ENCODE results near the gene LIMCH1.

Gene LIMCH1

DNA sequence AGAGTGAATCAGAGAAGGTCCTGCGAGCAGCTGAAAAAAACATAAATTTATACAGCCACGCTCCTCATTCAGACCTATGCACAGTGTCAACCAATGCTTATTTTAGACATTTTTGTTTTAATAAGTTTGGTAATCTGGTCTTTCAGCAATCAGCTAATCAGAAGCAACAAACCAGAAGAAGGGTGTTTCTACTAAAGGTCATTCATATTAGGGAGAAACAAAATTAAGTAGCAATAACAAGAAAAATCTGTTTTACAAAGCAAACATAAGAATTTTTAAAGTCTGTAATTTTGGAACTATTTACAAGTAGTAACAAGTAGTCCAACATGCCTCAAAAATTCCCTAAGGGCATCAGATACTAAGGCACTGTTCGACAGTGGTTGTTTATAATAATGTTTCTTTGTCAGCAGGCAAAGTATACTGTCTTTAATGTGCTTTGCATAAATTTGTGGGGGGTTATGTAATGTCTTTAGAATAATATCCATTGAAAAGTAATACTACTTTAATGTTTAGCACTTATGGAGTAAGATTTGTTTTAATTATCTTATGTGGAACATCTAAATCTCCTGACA is 127.8 kb downstream of the LIMCH1 start:
- Histone ChIP-seq H3K36me3 (ENCODE audit: insufficient read depth, low read length) (no peaks in the 10 kb centered on the region), H3K4me1 (ENCODE audit: control insufficient read depth, insufficient read depth, low read length) (no peaks in the 10 kb centered on the region), H3K4me3 (ENCODE audit: low read length) (no peak overlapping the region), H3K27me3 (ENCODE audit: control insufficient read depth, insufficient read depth, low read length) (no peaks in the 10 kb centered on the region), H3K9ac (ENCODE audit: low read depth, low read length) (no peak overlapping the region), H3K9me3 (replicated peaks; ENCODE audit: low read length) (no peaks in the 10 kb centered on the region), H3K4me2 (ENCODE audit: low read length) (no peak overlapping the region)

DNA sequence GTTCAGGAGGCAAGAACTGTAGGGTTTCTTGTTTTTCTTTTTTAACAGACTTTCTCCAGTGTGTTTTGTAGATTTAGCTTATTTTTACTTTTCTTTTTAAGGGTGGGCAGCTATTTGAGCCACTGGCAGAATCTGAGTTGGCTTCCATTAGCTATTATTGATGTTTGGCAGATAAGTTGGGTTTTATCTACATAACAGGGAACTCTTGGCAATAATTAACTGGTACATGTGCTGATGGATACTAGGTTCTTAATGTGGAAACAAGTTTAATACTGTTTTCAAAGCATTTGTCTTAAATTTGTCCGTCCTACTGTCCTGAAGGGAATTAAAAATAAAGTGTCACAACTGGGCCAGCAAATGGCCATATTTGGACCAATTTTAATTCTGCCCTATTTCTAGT is 130.1 kb downstream of the LIMCH1 start:
- H3K9ac ChIP-seq (ENCODE audit: low read depth, low read length), result no peak overlapping the region
- H3K4me3 ChIP-seq (ENCODE audit: low read length), result no peak overlapping the region
- H3K9me3 ChIP-seq (replicated peaks; ENCODE audit: low read length), result no peaks in the 10 kb centered on the region
- H3K4me1 ChIP-seq (ENCODE audit: control insufficient read depth, insufficient read depth, low read length), result no peaks in the 10 kb centered on the region
- H3K36me3 ChIP-seq (ENCODE audit: insufficient read depth, low read length), result no peaks in the 10 kb centered on the region
- no peaks in the 10 kb centered on the region for H3K27me3 ChIP-seq (ENCODE audit: control insufficient read depth, insufficient read depth, low read length)
- no peak overlapping the region for H3K4me2 ChIP-seq (ENCODE audit: low read length)

DNA sequence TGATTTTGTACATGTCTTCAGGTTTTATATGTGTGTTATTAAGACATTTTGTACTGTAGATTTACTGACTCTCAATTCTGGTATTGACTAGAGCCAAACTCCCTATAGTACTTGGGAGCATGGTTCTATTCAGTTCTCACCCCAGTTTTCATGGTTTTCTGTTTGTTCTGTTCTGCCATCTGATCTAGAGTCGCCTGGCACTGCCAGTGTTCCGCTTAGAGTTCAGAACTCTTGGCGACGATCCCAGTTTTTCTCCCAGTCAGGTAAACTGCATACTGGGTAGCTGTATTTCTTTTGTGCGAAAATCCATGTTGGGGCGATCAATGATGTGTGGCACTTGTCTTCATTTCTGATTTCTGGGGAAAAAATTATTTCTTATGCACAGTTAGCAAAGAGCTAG is 132.6 kb downstream of the LIMCH1 start:
- Histone ChIP-seq H3K4me3 (ENCODE audit: low read length) (no peak overlapping the region), H3K27me3 (ENCODE audit: control insufficient read depth, insufficient read depth, low read length) (no peaks in the 10 kb centered on the region), H3K36me3 (ENCODE audit: insufficient read depth, low read length) (no peaks in the 10 kb centered on the region), H3K4me2 (ENCODE audit: low read length) (no peak overlapping the region), H3K4me1 (ENCODE audit: control insufficient read depth, insufficient read depth, low read length) (no peaks in the 10 kb centered on the region), H3K9me3 (replicated peaks; ENCODE audit: low read length) (no peaks in the 10 kb centered on the region), H3K9ac (ENCODE audit: low read depth, low read length) (no peak overlapping the region)

DNA sequence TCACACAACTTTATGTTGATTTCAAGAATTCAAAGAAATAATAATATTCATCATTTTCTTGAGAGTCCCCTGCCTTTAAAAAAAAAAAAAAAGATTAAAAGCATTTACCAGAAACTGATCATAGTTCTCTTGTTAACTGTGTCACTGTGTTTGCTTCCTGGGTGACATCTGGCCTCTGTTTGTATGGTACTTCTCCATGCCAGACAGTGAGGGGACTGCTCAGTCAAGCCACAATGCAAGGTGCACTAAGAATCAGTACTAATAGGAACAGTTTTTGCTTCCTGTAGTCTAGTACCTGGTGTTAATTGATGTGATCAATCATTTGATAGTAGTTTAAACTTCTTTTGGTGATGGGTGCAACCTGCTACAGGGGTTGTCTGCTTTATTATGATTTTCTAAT is 133.0 kb downstream of the LIMCH1 start:
- Histone ChIP-seq H3K4me1 (ENCODE audit: control insufficient read depth, insufficient read depth, low read length) (no peaks in the 10 kb centered on the region), H3K4me3 (ENCODE audit: low read length) (no peak overlapping the region), H3K27me3 (ENCODE audit: control insufficient read depth, insufficient read depth, low read length) (no peaks in the 10 kb centered on the region), H3K36me3 (ENCODE audit: insufficient read depth, low read length) (no peaks in the 10 kb centered on the region), H3K4me2 (ENCODE audit: low read length) (no peak overlapping the region), H3K9ac (ENCODE audit: low read depth, low read length) (no peak overlapping the region), H3K9me3 (replicated peaks; ENCODE audit: low read length) (no peaks in the 10 kb centered on the region)

DNA sequence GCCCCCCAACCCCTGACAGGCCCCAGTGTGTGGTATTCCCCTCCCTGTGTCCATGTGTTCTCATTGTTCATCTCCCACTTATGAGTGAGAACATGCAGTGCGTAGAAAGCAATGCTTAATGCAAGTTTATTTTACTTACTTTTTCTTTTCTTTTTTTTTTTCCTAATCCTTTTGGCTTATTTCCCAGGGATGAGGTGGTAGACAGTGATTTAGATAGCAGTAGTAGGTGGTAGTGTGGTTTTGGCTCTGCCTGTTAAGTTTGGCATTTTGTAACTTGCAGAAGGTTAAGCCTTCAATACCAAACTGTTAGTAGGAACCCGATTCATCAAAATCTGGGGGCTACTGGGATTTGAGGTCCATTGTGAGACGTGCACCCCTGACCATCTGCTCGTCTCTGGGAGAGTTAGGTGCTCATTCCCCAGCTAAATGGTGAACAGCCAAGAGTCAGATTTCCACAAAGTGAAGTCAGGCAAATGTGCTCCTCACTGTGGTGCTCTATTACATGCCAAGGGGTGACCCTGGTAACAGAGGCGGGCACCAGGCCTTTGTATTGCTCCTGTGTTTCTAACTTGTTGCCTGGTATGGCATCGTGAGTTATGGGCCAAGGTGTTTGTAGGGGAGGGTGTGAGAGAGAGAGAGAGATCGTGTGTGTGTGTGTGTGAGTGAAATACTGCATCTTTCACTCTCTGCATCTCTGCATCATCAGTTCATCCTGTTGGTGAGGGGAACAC is 140.3 kb downstream of the LIMCH1 start:
- H3K4me1 ChIP-seq (ENCODE audit: control insufficient read depth, insufficient read depth, low read length), result no peaks in the 10 kb centered on the region
- H3K9me3 ChIP-seq (replicated peaks; ENCODE audit: low read length), result no peaks in the 10 kb centered on the region
- H3K9ac ChIP-seq (ENCODE audit: low read depth, low read length), result no peak overlapping the region
- no peak overlapping the region for H3K4me2 ChIP-seq (ENCODE audit: low read length)
- H3K4me3 ChIP-seq (ENCODE audit: low read length), result no peak overlapping the region
- H3K36me3 ChIP-seq (ENCODE audit: insufficient read depth, low read length), result no peaks in the 10 kb centered on the region
- no peaks in the 10 kb centered on the region for H3K27me3 ChIP-seq (ENCODE audit: control insufficient read depth, insufficient read depth, low read length)

DNA sequence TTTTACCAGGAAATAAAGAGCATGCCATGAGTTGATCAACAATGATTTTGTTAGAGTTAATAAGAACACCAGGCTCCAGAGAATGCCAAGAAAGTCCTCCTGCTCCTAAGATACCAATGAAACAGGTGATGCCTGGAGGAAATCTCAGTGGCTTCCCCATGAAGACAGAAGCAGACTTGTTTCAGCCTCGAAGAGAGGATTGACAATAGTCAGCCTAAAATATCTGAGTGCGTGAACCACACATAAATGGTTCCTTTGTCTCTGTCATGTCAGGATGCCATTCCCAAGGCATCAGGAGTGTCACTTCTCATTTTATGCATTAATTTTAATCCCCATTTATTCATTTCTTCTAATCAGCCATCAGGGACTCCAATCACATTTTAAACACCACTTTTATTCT is 141.0 kb downstream of the LIMCH1 start:
- no peak overlapping the region for H3K4me2 ChIP-seq (ENCODE audit: low read length)

DNA sequence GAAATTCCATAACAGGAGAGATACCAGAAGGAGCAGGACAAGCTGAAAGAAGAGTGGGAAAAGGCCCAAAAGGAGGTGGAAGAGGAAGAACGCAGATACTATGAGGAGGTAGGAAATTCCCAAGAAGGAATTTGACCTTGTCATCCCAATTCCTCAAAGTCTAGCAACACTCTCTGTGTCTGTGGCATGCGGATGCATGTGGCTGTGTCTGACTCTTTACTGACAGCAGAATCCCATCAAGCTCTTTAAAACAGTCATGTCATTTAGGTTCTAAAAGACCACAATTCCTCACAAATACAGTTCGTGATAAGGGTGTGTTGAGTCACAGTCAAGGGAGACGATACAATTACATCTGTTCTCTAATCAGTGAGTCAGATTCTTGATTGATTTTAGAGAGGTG is 142.0 kb downstream of the LIMCH1 start:
- no peaks in the 10 kb centered on the region for H3K27me3 ChIP-seq (ENCODE audit: control insufficient read depth, insufficient read depth, low read length)
- no peaks in the 10 kb centered on the region for H3K36me3 ChIP-seq (ENCODE audit: insufficient read depth, low read length)
- H3K9ac ChIP-seq (ENCODE audit: low read depth, low read length), result no peak overlapping the region
- no peak overlapping the region for H3K4me3 ChIP-seq (ENCODE audit: low read length)
- no peaks in the 10 kb centered on the region for H3K9me3 ChIP-seq (replicated peaks; ENCODE audit: low read length)
- no peak overlapping the region for H3K4me2 ChIP-seq (ENCODE audit: low read length)
- H3K4me1 ChIP-seq (ENCODE audit: control insufficient read depth, insufficient read depth, low read length), result no peaks in the 10 kb centered on the region

More for the DNA sequence above, 141.0 kb downstream of the LIMCH1 start:
- no peaks in the 10 kb centered on the region for H3K36me3 ChIP-seq (ENCODE audit: insufficient read depth, low read length)
- H3K9ac ChIP-seq (ENCODE audit: low read depth, low read length), result no peak overlapping the region
- H3K4me3 ChIP-seq (ENCODE audit: low read length), result no peak overlapping the region
- H3K27me3 ChIP-seq (ENCODE audit: control insufficient read depth, insufficient read depth, low read length), result no peaks in the 10 kb centered on the region
- H3K4me1 ChIP-seq (ENCODE audit: control insufficient read depth, insufficient read depth, low read length), result no peaks in the 10 kb centered on the region
- H3K9me3 ChIP-seq (replicated peaks; ENCODE audit: low read length), result no peaks in the 10 kb centered on the region

DNA sequence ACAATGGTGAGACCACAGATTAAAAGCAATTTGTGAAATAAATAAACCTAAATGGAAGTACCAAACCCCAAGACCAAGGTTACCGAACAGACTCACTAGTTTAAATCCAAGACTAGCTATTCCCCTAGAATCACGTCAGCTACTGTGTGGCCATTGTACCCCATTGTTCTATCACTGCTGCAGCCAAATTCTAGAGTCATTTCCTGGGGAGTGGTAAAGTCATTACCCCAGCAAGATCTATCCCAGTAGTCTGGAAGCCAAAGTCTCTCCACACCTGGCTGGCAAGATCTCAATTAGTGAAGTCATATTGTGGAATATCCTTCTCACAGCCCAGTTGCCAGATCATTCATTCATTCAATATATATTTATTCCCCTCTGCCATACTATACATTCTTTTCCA is 143.1 kb downstream of the LIMCH1 start:
- no peak overlapping the region for H3K4me2 ChIP-seq (ENCODE audit: low read length)
- no peaks in the 10 kb centered on the region for H3K4me1 ChIP-seq (ENCODE audit: control insufficient read depth, insufficient read depth, low read length)
- H3K36me3 ChIP-seq (ENCODE audit: insufficient read depth, low read length), result no peaks in the 10 kb centered on the region
- no peak overlapping the region for H3K9ac ChIP-seq (ENCODE audit: low read depth, low read length)
- no peaks in the 10 kb centered on the region for H3K27me3 ChIP-seq (ENCODE audit: control insufficient read depth, insufficient read depth, low read length)
- H3K4me3 ChIP-seq (ENCODE audit: low read length), result no peak overlapping the region
- no peaks in the 10 kb centered on the region for H3K9me3 ChIP-seq (replicated peaks; ENCODE audit: low read length)

DNA sequence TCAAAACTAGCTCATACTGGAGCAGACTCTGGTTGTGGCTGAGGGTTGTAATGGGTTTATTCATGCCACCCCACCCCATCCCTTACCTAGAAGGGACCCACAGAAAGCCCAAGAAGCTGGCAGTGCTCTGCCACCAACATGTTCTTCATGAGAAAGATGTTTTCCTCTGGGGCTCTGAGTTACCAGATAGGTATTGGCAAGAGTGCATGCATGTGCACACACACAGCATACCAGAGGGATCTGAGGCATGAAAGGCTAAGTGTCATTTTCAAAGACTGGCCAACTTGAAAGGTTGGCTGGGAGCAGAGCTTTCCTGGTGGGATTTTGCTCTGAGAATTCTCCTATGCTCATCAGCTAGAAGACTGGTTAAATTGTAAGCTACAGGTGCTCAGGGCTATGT is 145.4 kb downstream of the LIMCH1 start:
- Histone ChIP-seq H3K9me3 (replicated peaks; ENCODE audit: low read length) (no peaks in the 10 kb centered on the region), H3K4me2 (ENCODE audit: low read length) (no peak overlapping the region), H3K27me3 (ENCODE audit: control insufficient read depth, insufficient read depth, low read length) (no peaks in the 10 kb centered on the region), H3K9ac (ENCODE audit: low read depth, low read length) (no peak overlapping the region), H3K36me3 (ENCODE audit: insufficient read depth, low read length) (no peaks in the 10 kb centered on the region), H3K4me3 (ENCODE audit: low read length) (no peak overlapping the region), H3K4me1 (ENCODE audit: control insufficient read depth, insufficient read depth, low read length) (no peaks in the 10 kb centered on the region)

DNA sequence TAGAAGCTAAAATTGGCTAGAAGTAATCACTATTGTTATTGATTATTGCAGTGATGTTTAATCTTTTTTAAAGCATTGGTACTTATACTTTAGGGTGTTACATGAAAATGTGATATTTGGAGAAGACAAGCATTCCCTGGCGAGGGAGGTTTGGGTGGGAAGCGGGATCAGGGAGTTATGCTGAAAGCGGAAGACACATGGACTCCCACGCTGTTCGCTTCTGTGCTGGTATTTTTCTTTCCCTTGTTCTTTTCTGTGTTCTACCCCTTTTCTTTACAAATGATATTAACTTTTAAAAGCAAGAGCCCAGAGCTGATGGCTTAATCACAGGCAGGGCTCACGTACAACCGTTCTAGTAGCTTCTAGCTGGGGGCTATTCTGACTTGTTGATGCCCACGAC is 148.9 kb downstream of the LIMCH1 start:
- no peaks in the 10 kb centered on the region for H3K36me3 ChIP-seq (ENCODE audit: insufficient read depth, low read length)
- H3K4me2 ChIP-seq (ENCODE audit: low read length), result no peak overlapping the region
- H3K9me3 ChIP-seq (replicated peaks; ENCODE audit: low read length), result no peaks in the 10 kb centered on the region
- no peak overlapping the region for H3K4me3 ChIP-seq (ENCODE audit: low read length)
- no peaks in the 10 kb centered on the region for H3K27me3 ChIP-seq (ENCODE audit: control insufficient read depth, insufficient read depth, low read length)
- no peaks in the 10 kb centered on the region for H3K4me1 ChIP-seq (ENCODE audit: control insufficient read depth, insufficient read depth, low read length)
- H3K9ac ChIP-seq (ENCODE audit: low read depth, low read length), result no peak overlapping the region

DNA sequence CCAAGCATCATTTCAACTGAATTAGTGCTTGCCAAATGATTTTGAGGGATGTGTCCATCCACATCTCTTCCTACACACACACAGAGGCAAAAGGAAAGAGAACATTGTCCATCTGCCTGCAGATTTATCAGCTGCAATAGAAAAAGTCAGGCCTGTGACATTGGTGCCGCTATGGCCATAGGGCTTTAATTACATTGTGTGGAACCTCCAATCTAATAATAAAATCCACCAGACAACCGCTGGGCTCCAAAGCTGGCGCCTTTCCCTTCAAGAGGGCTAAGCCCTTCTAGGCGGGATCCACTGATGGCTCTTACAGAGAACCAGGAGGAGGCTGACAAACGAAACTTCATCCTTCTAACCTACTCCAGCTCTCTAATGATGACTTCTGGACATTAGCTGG is 150.0 kb downstream of the LIMCH1 start:
- H3K36me3 ChIP-seq (ENCODE audit: insufficient read depth, low read length), result no peaks in the 10 kb centered on the region
- no peaks in the 10 kb centered on the region for H3K4me1 ChIP-seq (ENCODE audit: control insufficient read depth, insufficient read depth, low read length)
- H3K9me3 ChIP-seq (replicated peaks; ENCODE audit: low read length), result no peaks in the 10 kb centered on the region
- no peak overlapping the region for H3K4me3 ChIP-seq (ENCODE audit: low read length)
- no peak overlapping the region for H3K4me2 ChIP-seq (ENCODE audit: low read length)
- H3K9ac ChIP-seq (ENCODE audit: low read depth, low read length), result no peak overlapping the region
- no peaks in the 10 kb centered on the region for H3K27me3 ChIP-seq (ENCODE audit: control insufficient read depth, insufficient read depth, low read length)

DNA sequence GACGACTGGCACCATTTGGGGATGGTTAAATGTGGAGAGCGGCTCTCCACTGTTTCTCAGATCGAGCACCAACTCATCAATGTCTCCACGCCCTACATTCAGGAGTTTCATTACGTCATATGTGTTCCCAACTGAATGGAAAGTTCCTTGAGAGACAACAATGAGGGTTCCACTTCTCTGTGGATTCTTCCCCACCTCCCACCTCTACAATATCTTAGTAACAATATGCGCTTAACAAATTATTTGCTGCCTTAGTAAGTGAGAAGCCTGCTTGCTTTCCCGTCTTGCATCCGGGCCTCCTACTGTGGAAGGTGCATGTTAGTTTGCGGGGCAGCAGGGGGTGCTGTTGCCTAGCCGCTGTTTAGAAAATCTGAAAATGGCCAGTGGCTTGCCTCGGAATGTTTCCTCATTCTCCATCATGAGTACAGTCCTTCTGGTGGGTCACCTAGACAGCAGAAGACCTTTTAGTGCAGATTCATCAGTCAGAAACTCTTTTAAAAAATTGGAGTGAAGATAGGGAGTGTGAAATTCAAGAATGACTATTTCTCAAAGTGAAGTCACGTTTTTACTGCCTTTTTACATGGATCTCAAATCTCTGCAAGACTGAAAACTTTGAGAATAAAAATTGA is 154.9 kb downstream of the LIMCH1 start:
- Histone ChIP-seq H3K4me3 (ENCODE audit: low read length) (no peak overlapping the region), H3K36me3 (ENCODE audit: insufficient read depth, low read length) (no peaks in the 10 kb centered on the region), H3K9ac (ENCODE audit: low read depth, low read length) (no peak overlapping the region), H3K9me3 (replicated peaks; ENCODE audit: low read length) (no peaks in the 10 kb centered on the region), H3K27me3 (ENCODE audit: control insufficient read depth, insufficient read depth, low read length) (peaks cover 3% of the 10 kb centered on the region), H3K4me2 (ENCODE audit: low read length) (no peak overlapping the region), H3K4me1 (ENCODE audit: control insufficient read depth, insufficient read depth, low read length) (no peaks in the 10 kb centered on the region)
